Measurements from ENCODE around the gene APBA1. TPM values are rescaled to one million over a fixed set of nuclear protein-coding genes. Genes with fewer than 3 reads are reported as not detected.

Gene APBA1
- total RNA-seq, 1 donor from 2014 or later, result under 0.01 TPM

GRCh38 chr9:69388596-69388995 is 283.6 kb downstream of the APBA1 start:
- H3K36me3 ChIP-seq (ENCODE audit: control insufficient read depth, insufficient read depth, low read length), result no peaks in the 10 kb centered on the region
- FAIRE-seq (no peak), DNase-seq (ENCODE audit: low read depth) (no peak)
- TF ChIP-seq CTCF (IDR thresholded peaks at IDR 0.05; ENCODE audit: insufficient read depth, low read length, severe bottlenecking), result no peak
- no peak overlapping the region for H3K4me3 ChIP-seq (ENCODE audit: low read depth, low read length)
- H3K27me3 ChIP-seq (ENCODE audit: control insufficient read depth, insufficient read depth, low read length), result no peaks in the 10 kb centered on the region

- no peak for TF ChIP-seq CTCF (IDR thresholded peaks at IDR 0.05; ENCODE audit: insufficient read depth, low read length, severe bottlenecking)
- FAIRE-seq (no peak), DNase-seq (ENCODE audit: low read depth) (no peak)
- no peaks in the 10 kb centered on the region for H3K27me3 ChIP-seq (ENCODE audit: control insufficient read depth, insufficient read depth, low read length)
- H3K36me3 ChIP-seq (ENCODE audit: control insufficient read depth, insufficient read depth, low read length), result no peaks in the 10 kb centered on the region
- no peak overlapping the region for H3K4me3 ChIP-seq (ENCODE audit: low read depth, low read length)
These were observed 285.5 kb downstream of the APBA1 start for GRCh38 chr9:69386651-69387050.

GRCh38 chr9:69385581-69386033 is 286.6 kb downstream of the APBA1 start:
- TF ChIP-seq CTCF (IDR thresholded peaks at IDR 0.05; ENCODE audit: insufficient read depth, low read length, severe bottlenecking), result no peak
- Histone ChIP-seq H3K27me3 (ENCODE audit: control insufficient read depth, insufficient read depth, low read length) (no peaks in the 10 kb centered on the region), H3K4me3 (ENCODE audit: low read depth, low read length) (no peak overlapping the region), H3K36me3 (ENCODE audit: control insufficient read depth, insufficient read depth, low read length) (no peaks in the 10 kb centered on the region)
- FAIRE-seq (no peak), DNase-seq (ENCODE audit: low read depth) (peak; percentile 50)

GRCh38 chr9:69382135-69382534 is 290.0 kb downstream of the APBA1 start:
- no peak for FAIRE-seq
- no peaks in the 10 kb centered on the region for H3K36me3 ChIP-seq (ENCODE audit: control insufficient read depth, insufficient read depth, low read length)
- H3K4me3 ChIP-seq (ENCODE audit: low read depth, low read length), result no peak overlapping the region
- no peaks in the 10 kb centered on the region for H3K27me3 ChIP-seq (ENCODE audit: control insufficient read depth, insufficient read depth, low read length)
- TF ChIP-seq CTCF (IDR thresholded peaks at IDR 0.05; ENCODE audit: insufficient read depth, low read length, severe bottlenecking), result no peak
- DNase-seq (ENCODE audit: low read depth), result no peak

- DNase-seq (ENCODE audit: low read depth) (peak; percentile 61), FAIRE-seq (no peak)
- Histone ChIP-seq H3K36me3 (ENCODE audit: control insufficient read depth, insufficient read depth, low read length) (no peaks in the 10 kb centered on the region), H3K4me3 (ENCODE audit: low read depth, low read length) (no peak overlapping the region), H3K27me3 (ENCODE audit: control insufficient read depth, insufficient read depth, low read length) (no peaks in the 10 kb centered on the region)
- TF ChIP-seq CTCF (IDR thresholded peaks at IDR 0.05; ENCODE audit: insufficient read depth, low read length, severe bottlenecking), result no peak
These were observed 291.4 kb downstream of the APBA1 start for GRCh38 chr9:69380811-69381210.

- H3K36me3 ChIP-seq (ENCODE audit: control insufficient read depth, insufficient read depth, low read length), result no peaks in the 10 kb centered on the region
- no peaks in the 10 kb centered on the region for H3K27me3 ChIP-seq (ENCODE audit: control insufficient read depth, insufficient read depth, low read length)
- TF ChIP-seq CTCF (IDR thresholded peaks at IDR 0.05; ENCODE audit: insufficient read depth, low read length, severe bottlenecking), result no peak
- FAIRE-seq (no peak), DNase-seq (ENCODE audit: low read depth) (no peak)
- no peak overlapping the region for H3K4me3 ChIP-seq (ENCODE audit: low read depth, low read length)
These were observed 291.9 kb downstream of the APBA1 start for GRCh38 chr9:69380301-69380700.

Data from bronchial epithelial cell (primary cell).